HG03469 (cell line): Measurements from ENCODE around the gene TICAM1.

Source experiments
- ATAC-seq: cut with Tn5 transposase; IDR thresholded peaks from one replicate; pipeline ENCODE4 v1.9.1; 2021; ENCODE audit warnings: mild to moderate bottlenecking, moderate library complexity, moderate number of reproducible peaks; ENCODE audit not compliant: unreplicated experiment

The TICAM1 gene

GRCh38 chr19:4773047-4773640, 58.4 kb downstream of the TICAM1 start:
- ATAC-seq, result no peak

- ATAC-seq, result no peak
Measured at GRCh38 chr19:4772566-4772965, 58.9 kb downstream of the TICAM1 start.

- ATAC-seq, result no peak
Measured at GRCh38 chr19:4768934-4769777, 62.4 kb downstream of the TICAM1 start.
